Rectal smooth muscle tissue (tissue), 1 donor: ENCODE results near the gene ABCB6.

Experiments used
- H3K27ac ChIP-seq: one replicate; pipeline ENCODE4 v1.7.0; 2013; ENCODE audit warnings: low read depth, low read length, inconsistent platforms
- H3K27me3 ChIP-seq: one replicate; pipeline ENCODE4 v1.7.0; 2013; ENCODE audit warnings: low read length; ENCODE audit not compliant: control insufficient read depth, insufficient read depth
- H3K36me3 ChIP-seq: one replicate; pipeline ENCODE4 v1.7.0; 2013; ENCODE audit warnings: low read length; ENCODE audit not compliant: control insufficient read depth, insufficient read depth
- H3K4me1 ChIP-seq: one replicate; pipeline ENCODE4 v1.7.0; 2013; ENCODE audit warnings: low read length; ENCODE audit not compliant: control insufficient read depth, insufficient read depth
- H3K4me3 ChIP-seq: one replicate; pipeline ENCODE4 v1.7.0; 2013; ENCODE audit warnings: low read length
- H3K9ac ChIP-seq: one replicate; pipeline ENCODE4 v1.7.0; 2013; ENCODE audit warnings: low read length

ABCB6 gene

GRCh38 chr2:219216535-219216915 lies 2.2 kb downstream of the ABCB6 start:
- H3K36me3 ChIP-seq, result peaks cover 20% of the 10 kb centered on the region

DNA sequence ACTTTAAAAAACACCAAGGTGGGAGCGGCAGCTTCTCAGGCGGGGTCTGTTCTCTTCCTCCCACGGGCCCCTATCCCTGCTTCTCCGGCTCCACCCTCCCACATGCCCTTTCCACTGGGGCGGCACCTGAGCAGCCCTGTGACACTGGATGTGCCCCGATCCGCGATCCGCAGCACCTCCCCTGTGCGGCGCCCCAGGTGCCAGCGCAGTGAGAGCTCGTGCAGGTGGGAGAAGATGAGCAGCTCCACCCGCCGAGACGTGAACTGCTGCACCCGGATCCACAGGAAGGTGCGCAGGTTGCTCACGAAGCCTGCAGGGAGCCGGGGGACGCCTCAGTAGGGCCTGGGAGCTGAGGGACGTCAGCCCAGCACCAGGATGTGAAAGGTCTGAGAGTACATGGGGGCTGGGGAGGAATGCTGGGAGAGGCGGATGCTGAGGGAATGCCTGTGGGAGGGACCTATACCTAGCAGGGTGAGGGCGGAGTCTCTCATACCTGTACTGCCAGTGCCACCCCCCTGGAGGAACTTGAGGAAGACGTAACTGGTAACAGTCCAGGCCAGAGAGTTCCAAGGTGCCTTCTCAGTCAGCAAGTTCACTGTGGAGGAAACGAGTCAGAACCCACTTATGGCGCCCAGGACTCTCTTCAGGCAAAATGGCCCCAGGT lies 2.8 kb downstream of the ABCB6 start:
- H3K27me3 ChIP-seq, result no peaks in the 10 kb centered on the region
- peaks cover 15% of the 10 kb centered on the region for H3K36me3 ChIP-seq
- no peak overlapping the region for H3K4me3 ChIP-seq
- H3K27ac ChIP-seq, result no peak overlapping the region
- H3K4me1 ChIP-seq, result peaks cover 12% of the 10 kb centered on the region
- H3K9ac ChIP-seq, result no peak overlapping the region

More at GRCh38 chr2:219216535-219216915, 2.2 kb downstream of the ABCB6 start:
- Histone ChIP-seq H3K27ac (no peak overlapping the region), H3K4me1 (peaks cover 12% of the 10 kb centered on the region), H3K9ac (no peak overlapping the region), H3K27me3 (no peaks in the 10 kb centered on the region), H3K4me3 (no peak overlapping the region)

DNA sequence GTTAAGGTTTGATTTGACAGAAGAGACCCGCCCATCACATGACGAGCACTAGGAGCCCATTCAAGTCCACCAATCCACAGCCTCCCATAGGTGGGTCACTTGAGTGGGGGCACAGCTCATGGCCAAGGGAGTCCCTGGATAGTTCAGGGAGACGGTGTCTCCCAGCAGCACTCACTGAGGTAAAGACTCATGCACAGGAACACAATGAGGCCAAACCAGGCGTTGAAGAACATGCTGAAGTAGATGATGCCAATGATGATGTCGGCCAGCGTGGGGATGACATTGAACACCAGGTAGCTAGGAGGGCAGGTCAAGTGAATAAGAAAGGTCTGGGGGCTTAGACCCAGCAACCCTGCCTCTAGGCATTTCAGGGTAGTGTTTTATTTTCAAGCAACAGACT lies 4.0 kb downstream of the ABCB6 start:
- peaks cover 11% of the 10 kb centered on the region for H3K36me3 ChIP-seq
- H3K27ac ChIP-seq, result no peak overlapping the region
- H3K27me3 ChIP-seq, result no peaks in the 10 kb centered on the region
- H3K9ac ChIP-seq, result no peak overlapping the region
- H3K4me3 ChIP-seq, result no peak overlapping the region
- H3K4me1 ChIP-seq, result peaks cover 11% of the 10 kb centered on the region

- H3K9ac ChIP-seq, result no peak overlapping the region
- no peak overlapping the region for H3K4me3 ChIP-seq
- H3K36me3 ChIP-seq, result peaks cover 12% of the 10 kb centered on the region
- no peaks in the 10 kb centered on the region for H3K27me3 ChIP-seq
- H3K4me1 ChIP-seq, result peaks cover 4% of the 10 kb centered on the region
- H3K27ac ChIP-seq, result no peak overlapping the region
Measured at GRCh38 chr2:219214141-219214540, 4.6 kb downstream of the ABCB6 start.

- Histone ChIP-seq H3K27me3 (no peaks in the 10 kb centered on the region), H3K9ac (no peak overlapping the region), H3K4me1 (peaks cover 3% of the 10 kb centered on the region), H3K36me3 (peaks cover 17% of the 10 kb centered on the region), H3K27ac (no peak overlapping the region), H3K4me3 (no peak overlapping the region)
Measured at GRCh38 chr2:219213486-219214071, 5.2 kb downstream of the ABCB6 start.

DNA sequence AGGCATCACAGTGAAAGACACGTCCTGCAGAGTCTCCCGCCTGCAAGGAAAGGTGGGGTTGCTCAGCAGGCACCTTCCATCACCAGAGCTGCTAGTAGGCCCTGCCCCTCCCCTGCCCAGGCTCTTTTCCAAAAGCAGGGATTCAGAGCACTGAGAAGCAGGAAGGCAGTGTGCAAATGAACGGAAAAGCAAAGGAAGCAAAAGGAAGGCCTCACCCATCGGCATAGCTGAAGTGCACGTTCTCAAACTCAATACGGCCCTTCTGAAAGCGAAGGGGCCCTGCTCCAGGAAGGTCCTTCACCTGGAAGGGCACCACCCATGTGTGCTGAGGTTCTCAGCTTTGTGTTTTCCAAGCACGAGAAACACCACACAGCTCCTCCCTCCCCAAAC lies 5.7 kb downstream of the ABCB6 start:
- Histone ChIP-seq H3K36me3 (peaks cover 21% of the 10 kb centered on the region), H3K27ac (no peak overlapping the region), H3K27me3 (no peaks in the 10 kb centered on the region), H3K9ac (no peak overlapping the region), H3K4me1 (peaks cover 3% of the 10 kb centered on the region), H3K4me3 (no peak overlapping the region)

GRCh38 chr2:219210886-219211362 lies 7.8 kb downstream of the ABCB6 start:
- no peak overlapping the region for H3K27ac ChIP-seq
- H3K4me1 ChIP-seq, result peaks cover 12% of the 10 kb centered on the region
- no peak overlapping the region for H3K9ac ChIP-seq
- H3K4me3 ChIP-seq, result no peak overlapping the region
- H3K36me3 ChIP-seq, result peaks cover 21% of the 10 kb centered on the region
- no peaks in the 10 kb centered on the region for H3K27me3 ChIP-seq

- no peaks in the 10 kb centered on the region for H3K27me3 ChIP-seq
- peaks cover 21% of the 10 kb centered on the region for H3K36me3 ChIP-seq
- H3K27ac ChIP-seq, result no peak overlapping the region
- H3K4me1 ChIP-seq, result peaks cover 12% of the 10 kb centered on the region
- no peak overlapping the region for H3K9ac ChIP-seq
- no peak overlapping the region for H3K4me3 ChIP-seq
Measured at GRCh38 chr2:219210196-219210885, 8.4 kb downstream of the ABCB6 start.

DNA sequence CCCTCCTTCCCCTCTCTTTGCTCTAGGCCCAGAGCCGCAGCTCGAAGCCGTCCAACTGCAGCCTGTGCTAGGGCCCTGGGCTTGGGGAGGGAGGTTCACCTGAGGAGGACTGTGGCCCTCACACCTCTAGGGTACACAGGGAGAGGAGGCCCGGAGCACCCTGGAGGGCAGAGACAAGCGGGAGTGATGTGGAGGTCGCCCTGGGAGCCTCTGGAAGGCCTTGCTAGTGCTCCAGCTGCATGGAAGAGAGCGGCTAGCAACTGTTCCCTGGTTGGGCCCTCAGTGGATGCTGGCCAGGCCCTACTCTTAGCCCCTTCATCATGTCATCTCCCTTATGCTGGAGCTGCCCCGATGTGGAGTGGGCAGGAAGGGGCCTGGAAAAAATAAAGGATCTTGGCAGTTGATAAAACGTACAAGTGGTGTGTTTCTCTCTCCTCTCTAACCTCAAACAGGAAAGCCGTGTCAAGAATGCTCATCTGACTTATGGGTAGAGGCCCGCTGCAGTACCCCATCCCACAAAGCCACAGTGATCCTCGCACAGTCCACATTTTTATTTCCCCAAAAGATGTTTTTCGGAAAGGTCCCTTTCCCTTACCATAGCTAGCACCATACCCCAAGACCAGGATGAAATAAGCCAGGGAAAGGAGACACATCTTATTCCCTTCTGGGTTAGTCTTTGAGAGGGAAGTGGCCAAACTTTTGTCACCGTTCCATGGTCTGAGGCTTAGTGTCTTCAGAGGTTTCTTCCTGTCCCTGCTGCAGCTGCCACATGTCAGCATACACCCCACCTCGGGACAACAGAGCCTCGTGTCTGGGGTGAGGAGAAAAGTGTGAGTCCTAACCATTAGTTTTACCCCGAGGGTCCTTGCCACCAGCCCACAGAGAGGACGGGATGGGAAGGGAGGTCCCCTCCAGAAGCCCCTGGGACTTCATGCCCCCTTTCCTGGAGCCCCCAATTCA lies 9.2 kb downstream of the ABCB6 start:
- peaks cover 17% of the 10 kb centered on the region for H3K36me3 ChIP-seq
- H3K27ac ChIP-seq, result no peak overlapping the region
- H3K9ac ChIP-seq, result no peak overlapping the region
- H3K27me3 ChIP-seq, result no peaks in the 10 kb centered on the region
- H3K4me3 ChIP-seq, result no peak overlapping the region
- peaks cover 12% of the 10 kb centered on the region for H3K4me1 ChIP-seq

DNA sequence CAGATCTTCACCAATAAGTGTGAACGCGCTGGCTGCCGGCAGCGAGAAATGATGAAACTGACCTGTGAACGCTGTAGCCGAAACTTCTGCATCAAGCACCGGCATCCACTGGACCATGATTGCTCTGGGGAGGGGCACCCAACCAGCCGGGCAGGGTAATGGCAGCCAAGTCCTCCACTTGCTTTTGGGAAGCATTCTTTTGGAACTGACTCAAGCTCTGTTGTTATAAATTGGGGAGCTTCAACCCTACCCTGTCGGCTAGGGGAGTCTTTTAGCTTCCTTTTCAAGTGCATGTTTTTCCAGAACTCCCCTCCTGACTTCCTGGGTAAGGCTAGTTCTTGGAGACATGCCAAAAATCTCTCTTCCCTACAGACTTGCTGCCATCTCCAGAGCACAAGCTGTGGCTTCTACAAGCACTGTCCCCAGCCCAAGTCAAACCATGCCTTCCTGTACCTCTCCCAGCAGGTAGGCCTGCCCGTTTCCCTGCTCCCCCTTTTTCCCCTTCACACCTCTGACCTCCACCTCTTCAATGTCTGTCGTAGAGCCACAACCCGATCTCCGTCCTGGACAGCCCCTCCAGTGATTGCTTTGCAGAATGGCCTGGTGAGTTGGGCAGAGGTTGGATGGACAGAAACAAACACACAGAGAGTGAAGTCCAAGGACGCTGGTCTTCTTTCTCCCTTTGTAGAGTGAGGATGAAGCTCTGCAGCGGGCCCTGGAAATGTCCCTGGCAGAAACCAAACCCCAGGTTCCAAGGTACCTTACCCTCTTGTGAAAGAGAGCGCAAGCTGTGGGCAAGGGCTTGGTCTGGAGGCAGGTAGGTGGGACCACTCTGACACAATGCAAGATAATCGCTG lies 10.6 kb downstream of the ABCB6 start:
- peak overlapping the region; percentile 63 for H3K4me3 ChIP-seq
- H3K36me3 ChIP-seq, result peaks cover 11% of the 10 kb centered on the region
- no peaks in the 10 kb centered on the region for H3K27me3 ChIP-seq
- H3K27ac ChIP-seq, result no peak overlapping the region
- peaks cover 12% of the 10 kb centered on the region for H3K4me1 ChIP-seq
- no peak overlapping the region for H3K9ac ChIP-seq

DNA sequence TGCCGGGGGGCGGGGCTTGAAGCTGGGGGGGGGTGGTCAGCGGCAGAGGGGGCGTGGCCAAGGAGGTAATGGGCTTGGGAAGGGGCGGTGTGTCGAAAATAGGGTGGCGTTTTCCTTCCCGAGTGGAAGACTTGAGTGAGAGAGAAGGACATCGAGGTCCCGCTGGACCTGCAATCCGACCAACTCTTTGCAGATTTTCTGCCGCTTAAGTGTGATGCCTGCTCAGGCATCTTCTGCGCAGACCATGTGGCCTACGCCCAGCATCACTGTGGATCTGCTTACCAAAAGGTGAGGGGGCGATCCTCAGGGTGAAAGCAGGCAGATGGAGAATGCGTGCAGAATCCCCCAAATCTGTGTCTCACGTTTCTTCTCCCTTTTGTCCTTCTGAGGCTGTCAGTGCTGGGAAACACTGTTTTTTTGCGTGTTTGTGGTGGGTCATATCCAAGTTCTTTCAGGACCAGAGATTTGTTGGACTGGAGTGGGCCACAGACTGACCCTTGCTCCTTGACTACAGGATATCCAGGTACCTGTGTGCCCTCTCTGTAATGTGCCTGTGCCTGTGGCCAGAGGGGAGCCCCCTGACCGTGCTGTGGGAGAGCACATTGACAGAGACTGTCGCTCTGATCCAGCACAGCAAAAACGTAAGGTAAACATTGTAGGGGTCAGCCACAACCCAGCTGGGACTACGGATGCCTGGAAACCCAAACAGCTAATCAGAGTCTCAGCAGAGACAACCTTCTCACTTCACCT lies 11.4 kb downstream of the ABCB6 start:
- Histone ChIP-seq H3K27me3 (no peaks in the 10 kb centered on the region), H3K36me3 (peaks cover 11% of the 10 kb centered on the region), H3K27ac (peak overlapping the region; percentile 95), H3K4me3 (peak overlapping the region; percentile 63), H3K9ac (peak overlapping the region; percentile 19), H3K4me1 (peaks cover 12% of the 10 kb centered on the region)
